ENCODE results near the gene MYLK.
"Not testable (repeated sequence)": the region's sequence is repeated elsewhere in the genome, so short reads cannot be mapped to it uniquely, and the experiment has no call there.

MYLK gene

DNA sequence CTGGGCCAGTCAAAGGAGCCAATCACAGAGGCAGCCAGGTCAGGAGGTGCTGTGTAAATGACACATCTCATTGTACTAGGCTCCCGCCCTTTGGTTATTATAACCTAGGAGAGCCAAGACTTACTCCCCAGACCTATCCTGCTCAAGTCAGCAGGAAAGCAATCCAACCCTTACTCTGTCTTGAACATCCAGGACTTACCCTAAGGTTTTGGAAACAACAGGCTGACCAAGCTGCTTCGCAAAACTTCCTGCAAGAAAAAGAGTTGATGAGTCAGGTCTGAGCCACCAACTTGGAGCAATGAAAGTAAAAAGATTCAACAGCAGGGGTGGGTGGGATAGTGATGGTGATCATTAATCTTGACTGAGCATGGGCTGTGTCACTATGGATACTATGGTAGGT lies 144.4 kb downstream of the MYLK start:
- no peak overlapping the region for H3K27ac ChIP-seq
- H3K4me3 ChIP-seq: no peak overlapping the region
- TF ChIP-seq POLR2AphosphoS5 (IDR thresholded peaks at IDR 0.05; ENCODE audit: borderline replicate concordance, low read depth, low read length) (no peak), EZH2 (IDR thresholded peaks at IDR 0.05) (no peak), FOXP2 (optimal IDR thresholded peaks at IDR 0.05; ENCODE audit: control extremely low read depth, extremely low read length, insufficient read depth) (no peak)
- no peak for DNase-seq (ENCODE audit: low read depth, low spot score)
- no peaks in the 10 kb centered on the region for H3K9me3 ChIP-seq (ENCODE audit: low read depth, low read length)
- H3K36me3 ChIP-seq (ENCODE audit: insufficient read depth, low read length): no peaks in the 10 kb centered on the region
- no peak overlapping the region for H3K9ac ChIP-seq (ENCODE audit: insufficient read length)

DNA sequence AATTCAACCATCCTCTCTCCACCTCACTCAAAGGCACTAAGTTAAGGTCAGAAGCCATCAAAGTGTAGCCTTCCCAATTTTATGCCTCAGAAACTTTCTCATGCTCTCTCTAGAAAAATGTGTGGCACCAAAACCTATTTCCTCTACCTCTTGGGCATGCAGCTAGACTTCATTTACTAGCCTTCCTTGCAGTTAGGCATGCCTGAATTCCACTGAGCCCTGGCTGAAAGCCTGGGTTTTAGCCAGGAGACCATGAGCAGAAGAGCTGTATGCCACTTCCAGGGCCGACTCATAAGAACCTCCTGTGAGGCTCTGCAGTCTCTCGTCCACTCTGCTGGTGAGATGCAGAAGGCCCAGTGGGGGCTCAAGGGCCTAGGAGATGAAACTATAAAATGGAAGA lies 145.0 kb downstream of the MYLK start:
- no peak for TF ChIP-seq FOXP2 (optimal IDR thresholded peaks at IDR 0.05; ENCODE audit: control extremely low read depth, extremely low read length, insufficient read depth)
- no peak for TF ChIP-seq EZH2 (IDR thresholded peaks at IDR 0.05)
- no peak for TF ChIP-seq POLR2AphosphoS5 (IDR thresholded peaks at IDR 0.05; ENCODE audit: borderline replicate concordance, low read depth, low read length)
- no peak overlapping the region for H3K27ac ChIP-seq
- H3K9ac ChIP-seq (ENCODE audit: insufficient read length): no peak overlapping the region
- H3K9me3 ChIP-seq (ENCODE audit: low read depth, low read length): no peaks in the 10 kb centered on the region
- no peaks in the 10 kb centered on the region for H3K36me3 ChIP-seq (ENCODE audit: insufficient read depth, low read length)
- DNase-seq (ENCODE audit: low read depth, low spot score): no peak
- no peak overlapping the region for H3K4me3 ChIP-seq

DNA sequence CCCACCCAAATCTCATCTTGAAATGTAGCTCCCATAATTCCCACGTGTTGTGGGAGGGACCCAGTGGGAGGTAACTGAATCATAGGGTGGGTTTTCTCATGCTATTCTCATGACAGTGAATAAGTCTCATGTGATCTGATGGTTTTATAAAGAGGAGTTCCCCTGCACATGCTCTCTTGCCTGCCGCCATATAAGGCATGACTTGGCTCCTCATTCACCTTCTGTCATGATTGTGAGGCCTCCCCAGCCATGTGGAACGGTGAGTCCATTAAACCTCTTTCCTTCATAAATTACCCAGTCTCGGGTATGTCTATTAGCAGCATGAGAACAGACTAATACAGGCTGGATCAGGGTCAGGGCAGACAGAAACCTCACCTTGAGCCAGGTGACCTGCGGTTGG lies 145.6 kb downstream of the MYLK start:
- not testable (repeated sequence) for DNase-seq (ENCODE audit: low read depth, low spot score); H3K9me3 ChIP-seq (ENCODE audit: low read depth, low read length); H3K36me3 ChIP-seq (ENCODE audit: insufficient read depth, low read length); H3K9ac ChIP-seq (ENCODE audit: insufficient read length); H3K27ac ChIP-seq; H3K4me3 ChIP-seq

DNA sequence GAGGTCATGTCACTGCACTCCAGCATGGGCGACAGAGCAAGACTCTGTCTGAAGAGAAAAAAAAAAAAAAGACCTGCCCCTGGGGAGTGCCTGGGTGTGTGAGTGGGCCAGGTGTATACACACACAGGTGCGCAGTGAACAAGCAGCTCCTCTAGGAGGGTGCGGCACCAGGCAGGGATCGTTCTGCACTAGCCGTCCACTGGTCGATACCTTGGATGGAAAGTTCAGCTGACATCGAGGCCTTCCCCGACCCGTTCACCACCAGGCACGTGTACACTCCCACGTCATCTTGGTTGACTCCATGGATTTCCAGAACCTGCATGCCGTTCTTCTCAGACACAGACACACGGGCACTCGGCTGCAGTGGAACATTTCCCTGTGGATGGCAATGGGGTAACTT lies 147.0 kb downstream of the MYLK start:
- H3K36me3 ChIP-seq (ENCODE audit: insufficient read depth, low read length): no peaks in the 10 kb centered on the region
- DNase-seq (ENCODE audit: low read depth, low spot score): no peak
- H3K27ac ChIP-seq: no peak overlapping the region
- no peak overlapping the region for H3K4me3 ChIP-seq
- H3K9ac ChIP-seq (ENCODE audit: insufficient read length): no peak overlapping the region
- no peaks in the 10 kb centered on the region for H3K9me3 ChIP-seq (ENCODE audit: low read depth, low read length)
- TF ChIP-seq EZH2 (IDR thresholded peaks at IDR 0.05) (no peak), POLR2AphosphoS5 (IDR thresholded peaks at IDR 0.05; ENCODE audit: borderline replicate concordance, low read depth, low read length) (no peak), FOXP2 (optimal IDR thresholded peaks at IDR 0.05; ENCODE audit: control extremely low read depth, extremely low read length, insufficient read depth) (no peak)

DNA sequence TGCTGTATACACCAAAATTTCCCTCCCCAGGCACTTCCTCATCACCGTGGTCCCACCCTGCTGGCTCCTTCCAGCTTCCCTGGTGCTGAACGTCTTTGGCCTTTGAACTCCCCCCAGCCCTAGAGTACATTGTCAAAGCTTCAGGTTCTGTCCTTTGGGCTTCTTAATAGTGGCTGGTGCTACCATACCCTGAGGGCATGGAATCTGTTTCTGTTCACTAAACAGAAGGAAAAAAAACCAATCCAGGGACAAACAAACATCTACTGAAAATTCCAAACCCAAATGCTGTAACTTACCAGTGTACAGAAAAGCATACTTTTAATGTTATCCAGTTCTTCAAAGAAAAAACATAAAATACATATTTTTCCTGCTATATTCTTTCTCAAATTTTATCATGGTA lies 148.7 kb downstream of the MYLK start:
- no peak for TF ChIP-seq FOXP2 (optimal IDR thresholded peaks at IDR 0.05; ENCODE audit: control extremely low read depth, extremely low read length, insufficient read depth)
- no peak for TF ChIP-seq POLR2AphosphoS5 (IDR thresholded peaks at IDR 0.05; ENCODE audit: borderline replicate concordance, low read depth, low read length)
- no peak for TF ChIP-seq EZH2 (IDR thresholded peaks at IDR 0.05)
- no peaks in the 10 kb centered on the region for H3K36me3 ChIP-seq (ENCODE audit: insufficient read depth, low read length)

DNA sequence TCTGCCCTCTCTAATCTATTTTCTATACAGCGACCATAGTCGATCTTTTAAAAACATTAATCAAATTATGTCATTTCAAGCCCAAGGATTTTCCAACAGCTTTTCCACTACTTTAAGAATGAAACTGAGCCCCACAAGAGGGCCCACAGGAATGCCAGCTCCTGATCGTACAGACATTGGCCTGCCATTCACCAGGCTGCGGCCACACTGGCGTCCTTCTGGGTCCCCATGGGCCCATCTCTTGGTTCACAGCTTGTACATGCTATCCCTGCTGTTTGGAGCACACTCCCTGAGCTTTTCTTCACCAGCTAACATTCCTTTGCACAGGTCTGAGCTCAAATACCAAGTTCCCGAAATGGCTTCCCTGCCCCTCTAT lies 149.6 kb downstream of the MYLK start:
- Histone ChIP-seq H3K27ac (no peak overlapping the region), H3K4me3 (no peak overlapping the region), H3K36me3 (ENCODE audit: insufficient read depth, low read length) (no peaks in the 10 kb centered on the region), H3K9ac (ENCODE audit: insufficient read length) (no peak overlapping the region), H3K9me3 (ENCODE audit: low read depth, low read length) (no peaks in the 10 kb centered on the region)
- TF ChIP-seq FOXP2 (optimal IDR thresholded peaks at IDR 0.05; ENCODE audit: control extremely low read depth, extremely low read length, insufficient read depth): no peak
- TF ChIP-seq POLR2AphosphoS5 (IDR thresholded peaks at IDR 0.05; ENCODE audit: borderline replicate concordance, low read depth, low read length): no peak
- no peak for TF ChIP-seq EZH2 (IDR thresholded peaks at IDR 0.05)
- DNase-seq (ENCODE audit: low read depth, low spot score): no peak

More for the DNA sequence above, 148.7 kb downstream of the MYLK start:
- H3K9ac ChIP-seq (ENCODE audit: insufficient read length): no peak overlapping the region
- no peaks in the 10 kb centered on the region for H3K9me3 ChIP-seq (ENCODE audit: low read depth, low read length)
- H3K27ac ChIP-seq: no peak overlapping the region
- DNase-seq (ENCODE audit: low read depth, low spot score): no peak
- H3K4me3 ChIP-seq: no peak overlapping the region

DNA sequence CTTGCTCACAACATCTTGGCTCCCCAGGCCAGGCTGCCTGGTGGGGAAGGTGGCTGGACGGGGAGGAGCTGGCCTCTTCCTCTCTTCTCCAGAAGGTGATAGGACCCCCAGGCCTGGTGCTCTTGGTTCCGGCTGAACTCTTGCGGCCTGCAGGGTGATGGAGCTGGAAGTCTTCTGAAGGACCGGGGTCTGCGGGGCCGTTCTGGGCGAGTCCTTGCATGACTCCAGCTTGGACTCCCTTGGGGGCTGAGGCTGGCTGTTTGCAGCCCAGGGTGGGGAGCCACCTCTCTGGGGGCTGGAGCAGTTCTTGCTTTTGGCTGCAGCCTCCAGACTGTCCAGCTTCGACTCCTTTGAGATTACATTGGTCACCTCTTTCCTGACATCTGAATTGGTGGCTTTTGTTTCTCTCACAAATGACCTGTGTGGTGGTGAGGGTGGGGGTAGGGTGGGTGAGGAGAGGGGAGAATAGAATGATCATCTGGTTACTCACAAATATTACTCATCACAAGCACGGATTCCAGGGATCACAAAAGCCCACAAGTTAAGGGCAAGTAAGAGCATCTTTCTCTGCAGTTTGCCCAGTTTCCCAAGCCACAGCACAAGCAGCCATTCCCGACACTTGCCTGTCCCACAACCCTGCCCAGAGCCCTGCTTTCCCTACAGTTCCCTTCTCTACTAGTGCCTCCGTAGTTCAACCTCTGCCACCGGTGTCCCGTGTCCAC lies 150.2 kb downstream of the MYLK start:
- Histone ChIP-seq H3K36me3 (ENCODE audit: insufficient read depth, low read length) (no peaks in the 10 kb centered on the region), H3K4me3 (no peak overlapping the region), H3K9me3 (ENCODE audit: low read depth, low read length) (no peaks in the 10 kb centered on the region), H3K9ac (ENCODE audit: insufficient read length) (no peak overlapping the region), H3K27ac (no peak overlapping the region)
- no peak for TF ChIP-seq FOXP2 (optimal IDR thresholded peaks at IDR 0.05; ENCODE audit: control extremely low read depth, extremely low read length, insufficient read depth)
- TF ChIP-seq POLR2AphosphoS5 (IDR thresholded peaks at IDR 0.05; ENCODE audit: borderline replicate concordance, low read depth, low read length): no peak
- TF ChIP-seq EZH2 (IDR thresholded peaks at IDR 0.05): no peak
- DNase-seq (ENCODE audit: low read depth, low spot score): no peak

DNA sequence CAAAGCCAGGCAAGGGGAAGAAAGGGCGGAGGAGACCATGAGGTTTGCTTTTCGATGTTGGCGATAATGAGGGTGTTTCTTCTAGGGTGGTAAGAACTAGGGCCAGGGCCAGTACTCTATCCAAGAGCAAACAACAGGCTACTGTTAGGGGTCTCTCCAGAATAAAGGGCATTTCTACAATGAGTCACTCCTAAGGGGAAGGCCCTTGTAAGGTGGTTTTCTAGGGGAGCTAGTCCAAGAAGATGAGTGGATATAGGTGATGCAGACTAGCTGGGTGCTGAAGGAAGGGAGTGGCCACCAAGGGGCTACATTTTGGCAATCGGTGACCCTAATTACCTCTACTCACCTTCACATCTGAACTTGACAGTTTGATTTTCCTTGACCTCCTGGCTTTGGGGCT lies 150.8 kb downstream of the MYLK start:
- Histone ChIP-seq H3K27ac (no peak overlapping the region), H3K9me3 (ENCODE audit: low read depth, low read length) (no peaks in the 10 kb centered on the region), H3K4me3 (no peak overlapping the region), H3K36me3 (ENCODE audit: insufficient read depth, low read length) (no peaks in the 10 kb centered on the region), H3K9ac (ENCODE audit: insufficient read length) (no peak overlapping the region)
- no peak for DNase-seq (ENCODE audit: low read depth, low spot score)
- TF ChIP-seq EZH2 (IDR thresholded peaks at IDR 0.05) (no peak), POLR2AphosphoS5 (IDR thresholded peaks at IDR 0.05; ENCODE audit: borderline replicate concordance, low read depth, low read length) (no peak), FOXP2 (optimal IDR thresholded peaks at IDR 0.05; ENCODE audit: control extremely low read depth, extremely low read length, insufficient read depth) (no peak)

DNA sequence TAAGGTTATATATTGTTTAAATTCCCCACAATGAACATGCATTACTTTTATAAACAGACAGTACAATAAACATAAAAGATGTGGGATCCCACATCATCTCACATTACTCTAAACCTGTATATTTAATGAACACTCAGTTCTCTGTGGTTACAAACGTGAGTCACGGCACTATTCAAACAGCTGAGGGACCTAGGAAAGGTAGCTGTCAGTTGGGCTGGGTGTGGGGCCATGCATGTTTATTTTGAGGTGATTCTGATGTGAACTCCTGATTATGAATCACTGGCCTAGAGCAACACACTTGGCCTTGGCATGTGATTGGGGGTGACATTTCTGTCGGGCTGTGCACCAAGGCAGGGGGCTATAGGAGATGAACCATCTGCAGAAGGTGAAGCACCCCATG lies 151.7 kb downstream of the MYLK start:
- no peak overlapping the region for H3K27ac ChIP-seq
- no peak for TF ChIP-seq EZH2 (IDR thresholded peaks at IDR 0.05)
- no peak for TF ChIP-seq FOXP2 (optimal IDR thresholded peaks at IDR 0.05; ENCODE audit: control extremely low read depth, extremely low read length, insufficient read depth)
- TF ChIP-seq POLR2AphosphoS5 (IDR thresholded peaks at IDR 0.05; ENCODE audit: borderline replicate concordance, low read depth, low read length): no peak
- no peak overlapping the region for H3K9ac ChIP-seq (ENCODE audit: insufficient read length)
- no peak for DNase-seq (ENCODE audit: low read depth, low spot score)
- no peaks in the 10 kb centered on the region for H3K36me3 ChIP-seq (ENCODE audit: insufficient read depth, low read length)
- no peaks in the 10 kb centered on the region for H3K9me3 ChIP-seq (ENCODE audit: low read depth, low read length)
- H3K4me3 ChIP-seq: no peak overlapping the region

All from SK-N-MC (cell line).